OCI-LY1 (cell line): Measurements from ENCODE around the gene RECQL5.

Source experiments
- CTCF ChIP-seq: fragments of 200-600 bp; sonication (generic), shearing (Covaris generic); IDR thresholded peaks from 2 replicates; pipeline ENCODE4 v1.5.1; 2017; ENCODE audit warnings: mild to moderate bottlenecking, antibody characterized with exemption, low read length, moderate library complexity, mixed read lengths
- EZH2 ChIP-seq: fragments of 200-600 bp; sonication (generic), shearing (Covaris generic); IDR thresholded peaks from 2 replicates; pipeline ENCODE4 v1.8.0; 2017; ENCODE audit warnings: borderline replicate concordance, mixed run types, mild to moderate bottlenecking, antibody characterized with exemption, low read length, moderate library complexity, mixed read lengths

GRCh38 chr17:75680431-75680830, 13.5 kb upstream of the RECQL5 start:
- TF ChIP-seq CTCF = no peak
- TF ChIP-seq EZH2 = no peak
